ENCODE results near the gene LARGE1.
"Not testable (repeated sequence)": the region's sequence is repeated elsewhere in the genome, so short reads cannot be mapped to it uniquely, and the experiment has no call there.

LARGE1 gene

DNA sequence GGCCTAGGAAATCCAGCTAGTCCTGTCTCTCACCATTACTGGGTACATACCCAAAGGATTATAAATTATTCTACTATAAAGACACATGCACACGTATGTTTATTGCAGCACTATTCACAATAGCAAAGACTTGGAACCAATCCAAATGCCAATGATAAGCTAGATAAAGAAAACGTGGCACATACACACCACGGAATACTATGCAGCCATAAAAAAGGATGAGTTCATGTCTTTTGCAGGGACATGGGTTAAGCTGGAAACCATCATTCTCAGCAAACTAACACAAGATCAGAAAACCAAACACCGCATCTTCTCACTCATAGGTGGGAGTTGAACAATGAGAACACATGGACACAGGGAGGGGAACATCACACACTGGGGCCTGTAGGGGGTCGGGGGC, 61.6 kb downstream of the LARGE1 start:
- not testable (repeated sequence) for DNase-seq (ENCODE audit: low read depth in 2 of 3, low spot score in 1 of 3)

DNA sequence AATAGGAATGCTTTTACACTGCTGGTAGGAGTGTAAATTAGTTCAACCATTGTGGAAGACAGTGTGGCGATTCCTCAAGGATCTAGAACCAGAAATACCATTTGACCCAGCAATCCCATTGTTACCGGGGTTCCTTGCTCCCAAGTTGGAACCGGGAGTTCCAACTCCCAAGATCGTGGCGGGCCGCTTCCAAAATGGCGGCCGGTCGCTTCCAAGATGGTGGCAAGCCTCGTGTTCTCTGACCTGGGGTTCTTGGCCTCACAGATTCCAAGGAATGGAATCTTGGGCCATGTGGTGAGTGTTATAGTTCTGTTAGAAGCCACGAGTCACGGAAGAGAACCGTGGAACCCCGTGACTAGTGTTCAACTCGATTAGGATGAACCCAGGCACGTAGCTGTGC, 62.5 kb downstream of the LARGE1 start:
- not testable (repeated sequence) for DNase-seq (ENCODE audit: low read depth in 2 of 3, low spot score in 1 of 3)

DNA sequence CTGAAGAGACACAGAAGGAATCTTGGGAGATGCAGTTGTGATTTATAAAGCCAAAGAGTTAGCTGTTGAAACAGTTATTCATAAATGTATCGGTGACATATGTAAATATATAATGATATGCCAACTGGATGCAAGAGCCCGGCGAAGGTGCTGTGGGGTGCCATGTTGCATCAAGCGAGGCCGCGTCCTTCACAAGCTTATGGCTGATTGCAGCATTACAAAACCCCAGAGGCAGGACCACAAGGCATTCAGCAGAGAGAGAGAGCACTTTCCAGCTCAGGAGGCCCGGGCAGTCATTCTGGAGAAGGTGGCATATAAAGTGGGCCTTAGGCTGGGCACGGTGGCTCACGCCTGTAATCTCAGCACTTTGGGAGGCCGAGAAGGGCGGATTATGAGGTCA, 65.6 kb downstream of the LARGE1 start:
- DNase-seq (ENCODE audit: low read depth in 2 of 3, low spot score in 1 of 3) = no peak

DNA sequence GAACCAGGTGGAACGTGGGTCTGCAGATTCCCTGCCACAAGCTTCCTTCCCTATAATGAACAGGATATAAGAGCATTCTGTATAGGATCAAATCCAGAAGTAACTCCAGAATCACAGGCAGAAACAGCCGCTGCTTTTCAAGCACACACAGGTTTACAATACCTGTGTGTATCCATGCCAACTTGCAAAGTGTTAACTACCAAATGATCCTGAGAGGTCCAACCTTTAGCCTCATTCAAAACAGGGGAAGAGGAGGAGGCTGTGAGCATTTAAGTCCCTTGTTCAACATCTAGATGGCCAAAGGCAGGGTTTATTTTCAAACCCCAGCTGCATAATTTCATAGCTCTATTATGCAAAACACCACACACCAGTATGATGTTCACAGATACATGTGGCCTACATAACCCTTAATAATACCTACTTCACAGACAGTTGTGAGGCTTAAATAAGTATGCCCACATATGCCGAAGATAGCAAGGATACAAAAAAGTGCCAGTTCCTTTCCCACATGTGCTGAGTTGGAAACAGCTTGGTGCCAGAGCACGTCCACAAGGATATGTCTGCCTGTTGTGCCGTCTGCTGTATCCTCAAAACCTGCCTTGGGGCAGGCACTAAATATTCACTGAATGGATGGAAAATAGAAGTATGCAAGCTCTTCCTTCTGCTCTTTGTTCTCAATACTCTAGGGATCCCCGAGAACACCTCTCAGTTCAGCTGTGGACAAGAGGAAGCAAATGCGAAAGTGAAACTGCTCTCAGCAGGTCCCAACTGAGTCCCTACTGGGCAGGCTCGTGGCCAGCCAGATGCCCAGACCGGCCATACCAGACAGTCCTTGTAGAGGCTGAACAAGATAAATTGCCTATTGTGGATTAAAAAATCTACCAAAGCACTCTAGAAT, 66.8 kb downstream of the LARGE1 start:
- DNase-seq (ENCODE audit: low read depth in 2 of 3, low spot score in 1 of 3) = no peak

DNA sequence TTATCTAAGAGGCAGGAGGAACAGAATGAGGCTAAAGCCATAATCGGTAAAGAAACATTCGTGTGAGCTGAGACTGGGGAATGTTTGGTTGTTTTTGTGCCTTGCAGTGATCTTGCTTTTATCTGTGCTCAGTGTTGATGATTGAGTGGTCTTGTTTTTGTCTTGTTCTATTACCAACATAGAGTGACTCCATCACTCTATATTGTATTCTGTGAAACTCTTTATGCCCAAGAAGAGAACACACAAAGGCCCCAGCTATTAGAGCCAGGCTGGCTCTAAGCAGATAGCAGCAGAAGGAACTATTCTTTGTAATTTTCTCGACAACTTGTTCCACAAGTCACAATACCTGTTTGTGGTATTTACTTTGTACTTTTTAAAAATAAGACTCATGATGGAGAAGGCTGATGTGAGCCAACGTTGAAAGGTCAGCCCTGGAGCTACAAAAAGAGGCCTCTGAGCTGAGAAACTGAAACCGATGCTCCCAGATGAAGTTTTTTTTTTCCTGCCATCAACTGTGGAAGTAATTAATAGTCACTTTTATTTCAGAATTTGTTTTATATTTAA, 68.4 kb downstream of the LARGE1 start:
- no peak for DNase-seq (ENCODE audit: low read depth in 2 of 3, low spot score in 1 of 3)

DNA sequence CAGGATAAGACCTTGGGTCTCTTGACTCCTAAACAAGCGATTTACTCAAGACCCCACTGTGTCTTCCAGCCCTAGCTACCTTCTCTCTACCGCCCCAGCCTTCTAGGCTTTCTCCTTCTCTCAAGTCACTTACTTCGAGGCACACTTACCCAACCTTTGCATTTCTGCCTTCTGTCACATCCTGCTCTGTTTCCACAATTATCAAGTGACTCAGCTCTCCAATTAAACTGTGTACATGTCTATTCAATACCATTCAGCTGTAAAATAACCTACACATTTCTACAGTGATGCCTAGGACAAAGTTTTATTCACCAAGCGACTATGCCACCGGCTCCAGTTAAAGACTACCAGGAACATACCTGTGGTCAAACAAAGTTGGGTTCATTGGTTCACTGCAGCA, 69.0 kb downstream of the LARGE1 start:
- no peak for DNase-seq (ENCODE audit: low read depth in 2 of 3, low spot score in 1 of 3)

DNA sequence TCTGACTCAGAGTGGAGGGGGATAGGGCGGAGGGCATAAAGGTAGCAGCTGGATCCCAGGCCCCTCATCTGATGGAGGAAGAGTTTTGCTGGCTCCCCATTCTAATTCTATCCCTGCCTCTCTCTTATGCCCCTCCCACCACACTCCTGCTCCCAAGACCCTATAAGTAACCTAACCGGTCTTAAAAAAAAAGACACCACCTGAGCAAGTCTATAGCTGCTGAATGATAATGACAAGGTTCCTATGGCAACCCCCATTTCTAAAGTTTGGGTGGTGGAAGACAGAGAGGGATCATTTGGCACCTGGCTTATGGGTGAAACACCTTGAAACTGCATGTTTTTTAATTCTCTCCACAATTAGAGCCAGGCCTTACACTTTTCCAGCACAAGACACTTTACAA, 69.6 kb downstream of the LARGE1 start:
- no peak for DNase-seq (ENCODE audit: low read depth in 2 of 3, low spot score in 1 of 3)

DNA sequence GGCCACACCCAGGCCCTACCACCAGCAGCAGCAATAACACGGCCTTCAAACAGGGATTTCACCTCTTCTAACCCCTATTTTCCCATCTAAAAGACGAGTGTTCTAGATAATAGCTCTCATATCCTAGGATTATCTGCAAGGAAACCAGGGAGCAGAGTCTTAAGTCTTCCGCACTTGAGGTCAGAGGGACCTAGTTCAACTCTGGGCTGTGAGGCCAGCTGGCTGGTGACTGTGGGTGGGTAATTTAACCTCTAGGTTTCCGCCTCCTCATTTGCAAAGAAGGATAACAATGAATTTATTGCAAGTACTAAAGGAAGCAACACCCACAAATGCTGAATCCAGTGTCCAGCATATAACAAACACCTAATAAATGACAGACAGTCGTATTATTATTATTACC, 70.1 kb downstream of the LARGE1 start:
- DNase-seq (ENCODE audit: low read depth in 2 of 3, low spot score in 1 of 3) = no peak

DNA sequence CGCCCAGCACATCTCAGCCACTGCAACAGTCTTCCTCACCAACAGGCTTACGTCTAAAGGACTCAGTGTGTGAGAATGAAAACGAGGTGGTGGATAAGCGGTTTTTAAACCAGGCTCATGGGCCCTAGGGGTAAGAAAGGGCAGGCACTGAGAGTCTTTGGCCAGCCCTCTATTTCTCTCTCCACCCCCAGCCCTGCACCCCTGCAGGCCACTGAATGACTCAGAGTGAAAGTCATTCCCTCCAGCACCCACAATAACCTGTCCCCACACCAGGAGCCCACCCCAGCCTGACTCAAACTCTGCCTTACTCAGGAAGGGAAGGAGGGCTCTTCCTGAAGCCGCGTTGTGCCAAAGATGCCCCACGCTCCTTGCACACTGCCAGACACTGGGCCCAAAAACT, 72.0 kb downstream of the LARGE1 start:
- no peak for DNase-seq (ENCODE audit: low read depth in 2 of 3, low spot score in 1 of 3)

DNA sequence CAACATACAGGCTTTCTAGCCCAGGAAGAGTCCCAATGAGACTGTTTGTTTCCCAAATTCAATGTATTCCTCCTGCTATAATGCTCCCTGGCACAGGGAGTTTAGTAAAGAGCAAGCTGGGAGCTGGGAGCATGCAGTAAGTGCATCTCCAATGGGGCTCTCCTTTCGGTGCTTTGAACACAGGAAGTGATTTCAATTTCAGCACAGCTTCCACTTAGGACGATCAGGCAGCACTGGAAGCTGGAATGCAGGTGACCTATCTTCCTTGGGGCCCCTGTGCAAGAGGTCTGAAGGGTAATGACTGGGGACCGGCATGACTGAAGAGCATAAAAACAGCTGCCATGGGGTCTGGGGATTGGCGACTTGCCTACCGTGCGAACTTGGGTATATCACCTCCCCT, 76.0 kb downstream of the LARGE1 start:
- no peak for DNase-seq (ENCODE audit: low read depth in 2 of 3, low spot score in 1 of 3)

DNA sequence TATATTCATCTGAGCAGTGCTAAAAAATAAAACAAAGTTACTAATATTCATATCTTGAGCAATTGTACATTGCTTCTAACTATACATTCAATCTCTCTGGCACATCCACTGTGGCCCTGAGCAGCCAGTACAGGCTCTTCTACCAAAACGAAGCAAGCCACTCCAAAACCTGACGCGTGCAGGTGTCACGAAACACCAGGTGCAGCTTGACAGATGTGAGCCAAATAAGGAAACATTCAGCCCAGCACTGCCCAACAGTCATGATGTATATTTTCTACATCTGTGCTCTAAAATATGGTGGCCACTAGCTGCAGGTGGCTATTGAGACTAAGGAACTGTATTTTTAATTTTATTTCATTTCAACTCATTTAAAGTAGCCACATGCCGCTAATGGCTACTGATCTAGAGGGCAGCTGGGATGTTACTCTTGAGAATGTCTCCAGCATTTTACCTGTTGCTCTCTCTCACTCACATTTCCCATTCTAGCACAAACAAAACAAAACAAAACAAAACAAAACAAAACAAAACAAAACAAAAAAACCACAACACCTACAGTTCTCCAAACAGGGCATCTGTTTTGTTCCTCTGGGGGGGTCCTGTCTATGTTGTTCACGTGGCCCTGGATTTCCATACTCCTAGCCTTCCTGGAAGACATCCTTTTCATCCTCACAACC, 77.7 kb downstream of the LARGE1 start:
- DNase-seq (ENCODE audit: low read depth in 2 of 3, low spot score in 1 of 3) = no peak

DNA sequence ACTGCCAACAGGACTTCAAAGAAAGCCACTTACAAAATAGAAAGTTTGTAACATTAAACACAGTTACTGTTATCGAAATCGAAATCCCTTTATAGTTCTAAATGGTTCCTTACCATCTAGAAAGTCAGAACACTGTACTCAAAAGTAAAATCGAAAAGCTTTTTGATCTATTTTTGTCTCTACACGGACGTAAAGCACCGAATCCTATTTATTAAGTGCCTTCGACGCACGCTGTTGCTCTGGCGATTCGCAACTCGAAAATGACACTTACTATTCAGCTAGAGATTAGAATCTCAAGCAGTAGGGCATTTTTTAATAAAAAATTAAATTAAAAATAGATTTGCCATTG, 78.3 kb downstream of the LARGE1 start:
- no peak for DNase-seq (ENCODE audit: low read depth in 2 of 3, low spot score in 1 of 3)

DNA sequence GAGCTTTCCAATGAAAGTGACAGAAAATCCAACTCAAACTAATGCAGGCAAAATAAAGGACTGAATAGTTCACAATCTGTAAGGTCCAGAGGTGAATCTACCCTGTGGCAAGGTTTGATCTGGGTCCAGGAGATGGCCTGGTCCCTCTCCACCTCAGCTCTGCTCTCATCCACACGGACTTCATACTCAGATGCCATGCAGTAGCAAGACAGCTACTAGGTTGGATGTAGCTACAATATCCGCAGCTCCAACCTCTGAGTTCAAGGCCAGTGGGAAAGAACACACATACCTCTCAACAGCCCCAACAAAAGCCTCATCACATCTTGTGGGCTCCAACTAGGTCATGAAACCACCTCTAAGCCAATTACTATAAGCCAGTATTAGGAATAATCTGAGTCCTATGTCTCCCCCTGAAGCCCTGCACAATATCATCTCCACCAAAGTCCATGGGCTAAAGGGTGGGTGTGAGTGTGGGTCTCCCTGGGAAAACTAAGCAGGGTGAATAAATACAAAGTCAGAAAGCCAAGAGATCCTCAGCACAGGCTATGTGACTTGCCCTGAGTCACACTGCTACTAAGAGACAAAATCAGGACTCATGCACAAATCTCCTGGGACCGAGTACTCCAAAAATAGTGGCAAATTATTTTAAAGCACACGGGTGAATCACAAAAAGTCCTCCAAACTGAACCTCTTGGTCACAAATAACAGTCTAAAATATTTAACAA, 78.8 kb downstream of the LARGE1 start:
- no peak for DNase-seq (ENCODE audit: low read depth in 2 of 3, low spot score in 1 of 3)

DNA sequence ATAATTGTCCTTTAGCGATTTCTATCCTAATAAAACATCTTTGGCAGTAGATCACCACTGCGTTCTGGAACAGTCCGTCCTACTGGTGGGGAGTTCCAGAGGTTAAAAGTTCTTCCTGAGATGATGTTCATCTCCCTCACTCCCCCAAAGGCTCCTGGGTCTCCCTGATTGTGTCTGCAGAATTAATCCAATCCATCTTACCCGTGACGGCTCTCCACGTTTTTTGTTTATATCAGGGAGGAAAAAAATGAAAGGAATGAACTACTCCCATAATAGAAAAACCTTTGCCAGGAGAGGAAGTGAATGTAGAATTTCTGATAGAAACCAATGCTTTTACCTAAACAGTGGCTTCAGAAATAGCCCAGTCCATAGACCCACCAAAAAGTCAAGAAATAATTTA, 81.6 kb downstream of the LARGE1 start:
- no peak for DNase-seq (ENCODE audit: low read depth in 2 of 3, low spot score in 1 of 3)

DNA sequence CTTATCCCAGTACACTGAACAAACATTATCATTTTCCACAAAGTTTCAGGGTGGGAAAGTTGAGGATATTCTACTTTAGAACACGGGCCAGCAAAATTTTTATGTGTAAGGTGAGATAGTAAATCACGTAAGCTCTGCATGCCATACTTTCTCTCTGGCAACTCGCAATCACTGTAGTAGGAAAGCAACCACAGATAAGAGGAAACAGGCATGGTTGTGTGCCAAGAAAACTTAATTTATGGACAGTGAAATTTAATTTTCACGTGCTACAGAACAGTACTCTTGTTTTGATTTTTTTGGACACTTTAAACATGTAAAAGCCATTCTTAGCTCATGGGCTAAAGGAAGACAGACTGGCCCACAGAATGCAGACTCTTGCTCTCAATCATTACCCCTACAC, 82.5 kb downstream of the LARGE1 start:
- DNase-seq (ENCODE audit: low read depth in 2 of 3, low spot score in 1 of 3) = no peak

DNA sequence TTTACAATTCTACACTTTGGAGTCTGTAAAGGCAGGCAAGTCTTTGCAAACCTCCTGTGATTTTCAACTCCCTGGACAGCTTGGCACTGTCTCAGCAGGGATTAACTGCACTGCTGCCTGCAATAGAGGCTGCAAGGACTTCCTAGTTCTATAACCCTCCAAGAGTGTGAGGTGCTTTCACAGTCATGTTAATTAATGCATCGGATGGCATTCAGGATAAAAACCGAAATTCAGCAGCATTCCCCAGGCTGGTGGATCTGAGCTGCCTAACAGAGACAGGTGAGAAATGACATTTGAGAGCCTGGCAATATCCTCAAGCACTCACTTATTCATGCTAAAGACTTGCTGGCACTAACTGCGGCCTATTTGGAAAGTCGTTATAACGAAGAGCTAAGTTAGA, 85.0 kb downstream of the LARGE1 start:
- DNase-seq (ENCODE audit: low read depth in 2 of 3, low spot score in 1 of 3) = no peak

DNA sequence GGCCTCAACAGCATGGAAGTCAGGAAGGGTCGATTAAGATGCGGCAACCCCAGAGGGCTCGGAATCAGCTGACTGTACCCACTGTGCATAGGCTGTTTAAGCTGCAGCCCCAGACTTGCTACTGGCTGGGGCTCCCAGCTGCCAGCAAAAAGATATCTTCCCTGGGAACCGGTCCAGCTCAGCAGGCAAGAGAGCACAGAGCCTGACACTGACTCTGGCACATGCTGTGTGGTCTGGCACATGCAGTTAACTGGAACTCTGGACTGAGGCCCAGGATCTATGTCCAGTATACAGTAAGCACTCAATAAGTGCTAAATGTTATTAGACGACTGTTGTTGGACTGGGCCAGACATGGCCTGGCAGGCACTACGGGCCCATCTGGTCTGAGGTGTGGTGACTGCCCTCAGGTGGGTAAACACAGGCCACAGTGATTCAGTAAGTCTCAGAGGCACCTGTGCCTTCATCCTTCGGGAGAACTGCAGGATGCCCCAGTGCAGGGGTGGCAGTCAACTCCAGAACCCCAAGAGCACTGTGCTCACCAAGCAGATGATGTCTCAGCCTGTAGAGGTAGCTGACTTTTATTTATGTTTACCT, 87.6 kb downstream of the LARGE1 start:
- DNase-seq (ENCODE audit: low read depth in 2 of 3, low spot score in 1 of 3) = no peak

DNA sequence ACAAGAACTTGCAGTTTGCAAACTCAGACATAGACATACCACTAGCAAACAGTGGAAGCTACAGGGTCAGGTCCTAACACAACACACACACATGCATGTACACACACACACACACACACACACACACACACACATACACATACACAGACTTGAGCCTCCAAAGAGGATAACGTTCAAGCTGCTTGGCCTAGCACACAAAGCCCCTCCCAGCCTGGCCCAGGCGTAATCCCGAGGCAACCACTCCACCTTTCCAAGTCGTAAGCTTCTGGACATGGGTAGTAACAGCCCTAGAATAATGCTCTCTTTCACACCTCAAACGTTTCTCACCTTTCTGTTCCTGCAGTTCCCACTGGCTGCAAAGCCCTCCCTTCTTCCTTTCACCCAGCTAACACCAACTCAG, 88.6 kb downstream of the LARGE1 start:
- DNase-seq (ENCODE audit: low read depth in 2 of 3, low spot score in 1 of 3) = no peak

DNA sequence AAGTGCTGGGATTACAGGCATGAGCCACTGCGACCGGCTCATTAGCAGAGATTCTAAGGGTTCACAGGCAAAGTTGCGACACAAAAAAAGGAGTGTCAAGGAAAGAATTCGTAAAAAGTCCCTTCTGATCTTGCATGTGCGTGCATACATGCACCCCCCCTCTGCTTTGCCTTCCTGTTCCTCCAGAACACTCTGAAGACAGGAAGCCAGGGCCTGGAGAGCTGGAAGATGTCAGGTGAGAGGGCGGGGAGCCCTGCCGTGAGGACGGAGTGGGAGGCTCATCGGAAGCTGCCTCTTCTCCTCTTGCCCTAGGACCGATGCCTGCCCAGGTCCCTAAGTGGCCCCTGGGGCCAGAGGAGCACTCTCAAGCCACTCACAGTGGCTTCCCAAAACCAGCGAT, 89.1 kb downstream of the LARGE1 start:
- DNase-seq (ENCODE audit: low read depth in 2 of 3, low spot score in 1 of 3) = no peak

DNA sequence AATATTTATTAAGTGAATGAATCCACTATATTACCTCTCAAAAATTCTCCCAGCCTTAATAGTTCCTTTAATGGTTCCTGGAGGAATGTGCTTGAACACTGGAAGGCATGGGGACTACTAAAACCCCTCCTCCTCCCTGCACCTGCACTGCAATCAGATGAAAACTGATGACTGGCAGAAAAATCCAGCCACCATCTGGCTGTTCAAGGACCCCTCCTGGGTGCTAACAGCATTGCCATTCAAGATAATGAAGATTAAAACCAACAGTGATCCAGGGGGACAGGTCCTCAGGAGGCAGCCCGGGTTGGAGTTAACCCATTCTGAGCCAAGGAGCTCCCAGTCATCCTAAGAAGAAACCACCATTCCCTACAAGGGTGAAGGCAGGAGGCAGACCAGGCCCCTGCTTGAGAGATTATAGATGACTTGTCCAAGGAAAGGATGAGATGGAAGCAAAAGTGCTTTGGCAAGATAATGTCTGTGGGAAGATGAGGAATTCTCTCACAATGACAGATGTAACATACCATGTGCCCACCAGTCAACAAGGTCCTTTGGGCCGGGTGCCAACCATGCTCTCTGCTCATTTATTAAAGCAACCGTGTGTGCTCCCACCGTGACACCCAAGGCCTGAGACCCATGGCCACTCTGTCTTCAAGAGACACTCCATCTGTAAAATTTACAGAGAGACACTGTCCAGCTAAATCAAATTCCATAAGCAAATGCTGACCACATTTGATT, 90.6 kb downstream of the LARGE1 start:
- DNase-seq (ENCODE audit: low read depth in 2 of 3, low spot score in 1 of 3) = no peak

DNA sequence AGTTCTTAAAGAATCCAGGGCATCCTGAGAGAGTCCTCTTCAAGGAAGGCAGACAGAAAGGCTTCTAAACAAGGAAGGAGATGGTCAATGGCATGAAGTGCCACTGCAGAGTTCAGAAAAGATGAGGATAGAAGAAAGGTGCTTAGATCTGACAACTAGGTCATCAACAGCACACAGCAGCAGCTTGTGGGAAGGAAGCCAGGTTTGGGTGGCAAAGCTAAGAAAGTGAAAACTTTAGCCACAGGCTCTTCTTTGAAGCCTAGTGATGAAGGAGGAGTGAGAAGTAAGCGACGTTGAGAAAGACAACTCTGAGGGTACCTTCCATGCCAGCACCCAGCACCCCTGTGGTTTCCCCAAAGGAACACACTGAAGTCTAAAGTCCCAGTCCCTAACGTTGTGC, 92.0 kb downstream of the LARGE1 start:
- DNase-seq (ENCODE audit: low read depth in 2 of 3, low spot score in 1 of 3) = no peak
